HUDEP-2 (cell line): ENCODE results near the gene LRIG1.

Experiments used
- DNase-seq, 76 experiments: peaks; one replicate each; lab custom pipeline; 2025; ENCODE audit not compliant: unreplicated experiment in 76 of 76; lab: John Stamatoyannopoulos, UW

The LRIG1 gene

DNA sequence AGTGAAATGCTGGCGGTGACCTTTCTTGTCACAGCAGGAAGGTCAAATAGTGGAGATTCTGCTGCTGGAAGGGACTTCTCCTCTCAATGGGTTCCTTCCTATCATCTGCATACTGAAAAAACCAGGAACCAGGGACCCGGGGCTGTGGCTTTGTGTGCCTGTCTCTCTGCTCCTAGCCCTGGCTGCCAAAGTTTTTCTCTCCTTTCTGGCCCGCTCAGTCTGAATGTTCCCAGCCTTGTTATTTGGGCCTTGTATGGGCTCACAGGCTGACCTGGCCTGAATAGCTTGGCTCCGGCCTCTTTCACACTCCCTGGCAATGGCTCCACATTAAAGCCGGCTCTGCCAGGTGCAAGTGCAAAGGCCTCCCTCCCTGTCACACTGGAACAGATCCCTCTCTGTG, 94.7 kb downstream of the LRIG1 start:
- no peak for DNase-seq

DNA sequence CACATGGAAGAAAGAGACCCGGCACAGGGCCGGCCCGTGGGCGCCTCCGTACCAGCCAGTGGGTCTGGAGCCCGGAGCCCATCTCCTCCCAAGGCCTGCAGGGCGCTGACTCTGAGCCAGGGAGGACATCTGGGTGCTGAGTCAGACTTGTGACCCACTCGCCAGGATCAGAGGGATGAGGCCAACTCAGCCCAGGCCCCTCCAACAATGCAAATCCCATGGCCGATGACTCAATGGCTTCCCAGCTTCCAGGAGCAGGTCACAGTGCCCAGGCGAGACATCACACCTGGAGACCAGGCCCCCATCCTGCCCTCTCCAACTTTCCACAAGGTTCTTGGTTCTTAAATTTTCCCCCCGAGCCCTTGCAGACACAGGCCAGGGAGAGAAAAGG, 95.1 kb downstream of the LRIG1 start:
- no peak for DNase-seq

DNA sequence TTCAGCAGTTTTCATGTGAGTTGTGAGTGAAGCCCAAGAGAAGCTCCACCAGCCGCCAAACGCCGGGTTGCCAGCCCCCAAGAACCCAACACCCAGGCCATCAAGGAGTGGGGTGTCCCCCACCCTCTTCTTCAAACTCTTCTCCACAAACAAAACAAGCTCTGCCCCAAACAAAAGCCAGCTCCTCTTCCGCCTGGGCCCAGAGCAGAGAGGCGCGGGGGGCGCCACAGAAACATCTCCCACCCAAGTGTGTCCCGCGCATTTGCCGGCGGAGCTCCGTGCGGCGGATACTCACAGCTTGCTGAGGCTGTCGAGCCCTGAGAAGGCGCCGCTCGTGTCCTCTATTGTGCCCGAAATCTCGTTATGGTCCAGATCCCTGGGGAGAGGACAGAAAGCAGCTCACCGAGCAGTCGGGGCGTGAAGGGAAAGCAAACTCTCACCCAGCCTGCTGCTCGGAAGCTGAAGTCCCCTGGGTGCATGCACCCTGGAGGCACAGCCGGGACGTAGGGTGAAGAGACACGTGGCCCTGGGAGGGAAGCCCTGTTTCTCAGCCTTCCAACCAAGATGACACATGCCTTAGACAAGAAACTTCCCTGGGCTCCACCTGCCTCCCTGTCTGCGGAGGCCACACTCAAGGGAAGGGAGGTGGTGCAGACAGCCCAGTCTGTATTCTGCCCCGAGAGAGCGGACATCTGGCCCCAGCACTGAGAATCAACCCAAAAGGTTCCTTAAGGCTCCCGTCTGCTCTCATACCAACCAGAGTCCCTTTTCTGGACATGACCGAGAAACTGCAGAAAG, 95.7 kb downstream of the LRIG1 start:
- no peak for DNase-seq

DNA sequence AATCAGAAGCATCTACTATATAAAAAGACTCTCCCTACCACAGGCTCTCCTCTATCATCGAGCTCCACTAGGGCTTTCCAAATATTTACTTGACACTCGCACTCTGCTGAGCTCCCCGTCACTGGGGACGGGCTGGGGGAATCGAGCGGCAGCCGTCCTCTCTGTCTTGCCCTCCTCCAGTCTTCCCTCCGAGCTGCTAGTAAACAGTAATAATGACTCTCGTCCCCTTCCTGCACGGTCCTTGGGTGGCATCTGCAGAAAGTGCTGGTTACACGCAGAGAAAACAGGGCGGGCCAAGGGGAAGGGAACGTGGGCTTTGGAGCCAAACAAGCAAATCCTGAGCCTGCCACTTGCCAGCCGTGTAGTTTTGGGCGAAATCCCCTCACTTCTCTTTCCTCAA, 96.6 kb downstream of the LRIG1 start:
- no peak for DNase-seq

DNA sequence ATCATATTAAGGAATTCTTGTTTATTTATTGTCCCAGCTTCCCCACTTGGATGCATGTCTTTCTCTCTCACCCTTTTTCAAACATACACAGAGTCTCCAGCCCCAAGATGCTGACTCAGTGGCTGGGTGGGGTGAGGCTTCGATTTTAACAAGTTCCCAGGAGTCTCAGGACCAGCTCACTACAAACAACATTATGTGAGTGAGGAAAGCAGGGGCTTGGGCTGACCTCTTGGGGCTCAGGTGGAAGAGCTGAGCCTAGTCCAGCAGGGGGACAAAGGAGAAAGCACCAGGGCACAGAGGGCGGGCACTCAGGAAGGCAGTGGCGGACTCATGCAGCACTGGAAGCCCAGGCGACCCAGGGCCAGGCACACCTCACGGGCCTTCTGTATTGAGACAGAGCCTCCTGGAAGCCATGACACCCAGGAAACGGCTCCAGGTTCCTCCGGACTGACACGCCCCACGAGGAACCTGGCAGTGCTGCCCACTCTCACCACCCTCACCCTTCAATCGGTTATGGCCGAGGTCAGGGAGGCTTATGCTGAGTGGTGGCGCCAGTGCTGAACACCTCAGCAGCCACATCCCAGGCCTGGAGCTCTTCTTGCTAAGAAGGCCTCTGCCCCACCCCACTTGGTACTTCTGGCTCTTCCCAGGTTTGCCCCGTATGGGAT, 97.4 kb downstream of the LRIG1 start:
- DNase-seq = no peak

DNA sequence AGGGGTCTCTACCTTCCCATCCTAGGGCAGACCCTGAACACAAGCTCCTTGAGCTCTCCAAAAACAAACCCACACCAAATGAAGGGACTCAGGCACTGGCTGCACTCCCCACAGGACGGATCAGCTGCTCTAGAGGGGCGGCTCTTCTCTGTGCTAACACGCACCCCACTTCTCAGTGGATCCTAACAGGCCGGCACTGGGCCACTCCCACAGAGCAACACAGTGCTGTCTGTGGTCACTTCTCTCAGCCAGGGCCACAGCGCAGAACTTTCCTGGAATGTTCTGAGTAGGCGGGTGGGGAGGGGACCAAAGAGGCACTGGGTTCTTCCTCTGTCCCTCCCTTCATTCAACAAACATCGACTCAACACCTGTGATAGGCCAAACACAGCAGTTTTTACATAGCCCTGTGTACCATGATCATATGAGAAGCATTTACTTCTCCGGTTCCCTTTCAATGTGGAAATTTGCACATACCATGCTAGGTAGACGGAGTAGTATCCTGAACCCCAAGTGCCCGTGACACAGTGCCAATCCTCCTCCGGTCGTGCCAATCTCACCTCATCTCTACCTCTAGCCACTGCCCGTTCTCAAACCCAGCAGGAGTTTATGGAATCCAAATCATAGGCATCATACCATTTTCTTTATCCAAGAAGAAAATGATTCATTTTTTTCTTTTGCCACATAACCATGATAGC, 98.1 kb downstream of the LRIG1 start:
- DNase-seq = no peak

DNA sequence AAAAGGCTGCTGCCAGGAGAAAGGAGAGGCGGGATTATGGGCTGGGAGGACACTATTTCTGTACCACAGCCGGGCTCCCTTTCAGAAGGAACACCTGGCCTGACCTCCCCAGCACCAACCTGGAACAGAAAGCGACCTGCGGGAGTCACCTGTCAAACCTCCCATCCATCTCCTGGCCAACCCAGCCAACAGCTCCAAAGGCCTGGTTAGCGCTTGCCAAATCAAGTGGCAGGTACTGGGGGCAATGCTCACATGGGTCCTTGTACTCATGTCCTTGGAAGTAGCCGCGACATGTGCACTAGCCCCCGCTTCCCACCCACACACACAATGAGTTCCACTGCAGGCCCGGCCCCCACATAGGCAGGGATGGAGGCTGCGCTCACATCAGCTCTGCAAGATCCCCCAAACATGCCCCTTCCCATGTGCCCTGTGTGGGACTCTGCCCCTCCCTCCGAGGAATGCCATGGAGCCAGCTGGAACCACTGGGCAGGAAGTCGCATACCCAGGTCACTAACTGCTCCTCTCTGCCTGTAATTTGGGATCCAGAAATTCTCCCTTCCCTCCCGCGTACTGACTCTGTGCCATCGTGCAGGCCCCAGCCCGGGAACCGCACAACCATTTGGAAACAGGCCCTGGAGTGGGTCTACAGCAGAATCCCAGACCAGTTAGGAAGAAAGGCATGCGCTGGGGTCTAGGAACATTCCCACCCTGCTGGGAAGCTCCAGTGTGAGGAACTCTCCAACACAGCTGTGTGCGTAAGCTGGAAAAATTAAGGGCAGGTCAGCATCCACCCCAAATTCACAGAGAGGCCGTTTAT, 98.9 kb downstream of the LRIG1 start:
- no peak for DNase-seq

DNA sequence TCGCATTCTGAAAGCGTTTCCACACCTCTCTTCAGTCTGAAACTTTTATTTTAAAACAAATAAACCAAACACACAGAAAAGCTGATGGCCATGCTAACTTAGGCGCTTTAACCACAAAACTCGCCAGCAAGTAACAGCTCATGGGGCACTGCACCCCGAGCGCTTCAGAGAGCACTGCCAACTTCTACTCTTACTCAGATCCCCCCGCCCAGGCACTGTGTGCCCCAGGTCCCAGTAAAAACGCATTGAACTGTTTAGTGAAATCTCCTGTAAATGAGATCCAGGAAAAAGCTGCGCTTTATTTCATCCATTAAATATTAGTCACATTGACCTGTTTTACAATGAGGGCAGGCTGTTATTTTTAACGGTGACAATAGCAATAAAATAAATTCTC, 99.7 kb downstream of the LRIG1 start:
- no peak for DNase-seq

DNA sequence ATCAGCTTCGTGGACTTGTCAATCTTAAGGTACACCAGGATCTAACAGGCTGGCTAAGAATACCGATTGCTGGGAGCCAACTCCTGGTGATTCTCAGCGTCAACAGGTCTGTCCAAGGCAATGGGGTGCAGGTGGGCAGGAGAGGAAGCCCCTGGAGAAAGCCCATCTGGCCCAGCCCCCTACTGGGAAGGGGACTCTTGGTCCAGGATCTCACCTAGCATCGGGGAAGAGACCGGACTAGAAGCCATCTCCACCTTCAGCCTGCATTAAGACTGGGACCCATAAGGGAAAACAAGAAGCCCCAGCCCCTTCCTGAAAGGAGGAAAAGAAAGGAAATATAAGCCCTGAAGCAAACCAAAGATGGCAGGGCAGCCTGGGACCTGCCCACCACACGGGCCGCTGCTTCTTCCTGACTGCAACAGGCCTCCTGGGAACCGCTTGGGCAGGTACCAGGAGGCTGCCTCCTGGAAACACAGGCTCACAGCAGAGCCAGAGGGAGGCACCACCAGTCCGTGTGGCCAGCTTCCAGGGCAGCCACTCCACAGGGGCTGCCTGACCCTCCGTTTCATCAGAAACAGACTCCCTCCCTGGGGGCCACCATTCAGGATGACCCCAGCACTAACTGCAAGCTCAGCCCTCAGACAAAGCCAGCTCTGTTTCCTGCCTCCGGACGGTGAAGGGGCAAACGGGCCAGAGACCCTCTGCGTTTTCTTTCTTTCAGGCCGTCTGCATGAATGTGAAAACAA, 100.2 kb downstream of the LRIG1 start:
- DNase-seq = no peak

DNA sequence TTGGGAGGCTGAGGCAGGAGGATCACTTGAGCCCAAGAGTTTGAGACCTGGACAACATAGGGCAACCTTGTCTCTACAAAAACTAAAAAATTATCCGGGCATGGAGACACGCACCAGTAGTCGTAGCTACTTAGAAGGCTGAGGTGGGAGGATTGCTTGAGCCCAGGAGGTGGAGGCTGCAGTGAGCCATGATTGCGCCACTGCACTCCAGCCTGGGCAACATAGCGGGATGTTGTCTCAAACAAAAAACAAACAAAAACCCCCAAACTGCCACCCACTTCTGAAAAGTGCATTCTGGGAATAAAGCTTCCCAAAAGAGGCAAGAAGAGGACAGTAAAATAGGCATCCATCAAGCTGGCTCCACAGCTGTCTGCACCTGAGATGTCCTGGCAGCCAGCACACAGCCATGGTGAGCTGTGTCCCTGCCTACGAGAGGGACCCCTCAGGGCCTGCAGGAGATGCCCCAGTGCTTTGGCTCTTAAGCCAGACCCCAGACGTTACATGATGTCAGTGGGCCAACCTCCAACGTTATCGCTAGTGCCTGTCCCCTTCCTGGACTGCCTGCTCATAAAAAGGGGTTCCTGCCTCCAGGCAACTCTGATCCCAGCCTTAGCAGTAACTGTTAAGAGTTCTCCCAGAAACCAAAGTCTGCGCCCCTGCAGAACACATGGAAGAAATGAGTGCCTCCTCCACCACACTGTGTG, 101.1 kb downstream of the LRIG1 start:
- DNase-seq = no peak

DNA sequence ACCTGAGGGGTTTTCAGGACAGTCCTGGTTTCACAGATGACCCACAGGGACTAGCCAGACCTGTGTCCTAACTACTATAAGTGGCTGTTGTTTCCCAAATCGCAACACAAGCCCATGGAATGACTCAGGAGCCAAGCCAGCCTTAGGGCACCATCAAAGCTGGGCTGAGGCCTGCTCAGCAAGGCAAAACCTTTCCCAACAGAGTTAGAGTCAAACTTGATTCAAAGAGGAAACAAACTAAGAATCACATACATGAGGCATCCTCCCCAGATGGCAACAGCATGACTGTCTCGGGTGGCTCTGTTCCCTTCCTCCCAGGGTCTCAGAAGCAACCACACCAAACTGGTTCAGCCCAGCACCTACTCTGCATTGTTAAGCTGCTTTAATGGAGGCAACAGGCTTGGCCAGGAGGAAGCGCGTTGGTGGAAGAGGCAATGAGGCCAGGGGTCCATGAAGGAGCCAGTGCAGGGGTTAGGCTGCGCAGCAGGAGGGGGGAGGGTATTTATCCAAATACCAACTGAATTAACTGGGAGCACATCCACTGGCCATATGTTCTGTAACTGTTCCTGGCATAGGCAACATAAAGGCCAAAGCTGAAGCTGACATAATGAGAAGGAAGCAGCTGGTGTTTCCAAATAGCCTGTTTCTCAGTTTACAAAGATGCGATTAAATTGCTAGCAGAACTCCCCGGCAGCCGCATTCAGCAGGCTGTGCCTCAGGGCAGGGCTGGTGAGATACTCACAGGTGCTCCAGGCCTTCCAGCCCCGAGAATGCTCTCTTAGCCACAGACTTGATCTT, 102.4 kb downstream of the LRIG1 start:
- no peak for DNase-seq

DNA sequence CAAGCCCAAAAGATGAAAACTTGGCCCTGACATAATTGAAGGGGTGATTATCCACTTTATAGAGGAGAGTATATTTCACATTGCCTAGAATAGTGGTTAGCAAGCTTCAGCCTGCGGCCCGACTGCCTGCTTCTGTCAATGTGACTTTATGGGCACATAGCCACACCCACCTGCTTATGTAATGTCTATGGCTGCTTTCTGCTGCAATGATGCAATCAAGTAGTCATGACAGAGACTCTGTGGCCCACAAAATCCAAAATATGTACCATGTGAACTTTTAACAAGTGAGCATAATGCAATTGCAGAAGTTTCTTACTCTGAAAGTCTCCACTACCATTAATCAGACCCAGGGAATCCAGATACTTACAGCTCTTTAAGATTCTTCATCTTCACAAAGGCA, 103.1 kb downstream of the LRIG1 start:
- no peak for DNase-seq

DNA sequence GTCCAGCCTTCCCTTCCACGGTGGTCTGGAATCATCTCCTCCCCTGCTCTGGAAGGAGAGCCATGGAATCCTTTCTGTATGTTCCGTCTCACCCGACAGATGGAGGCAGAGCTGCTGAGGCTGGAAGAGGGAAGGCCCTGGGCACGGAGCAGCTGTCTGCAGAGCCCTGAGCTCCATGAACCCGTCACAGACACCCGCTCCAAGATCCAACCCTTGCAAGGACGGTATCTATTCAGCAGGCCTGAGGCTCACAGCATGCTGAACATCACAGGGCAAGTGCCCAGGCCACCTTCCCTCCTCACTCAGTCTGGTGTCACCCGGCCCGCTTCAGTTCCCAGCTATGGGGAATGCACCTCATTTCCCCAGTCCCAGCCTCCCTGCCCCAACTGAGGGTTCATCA, 103.9 kb downstream of the LRIG1 start:
- DNase-seq = no peak

DNA sequence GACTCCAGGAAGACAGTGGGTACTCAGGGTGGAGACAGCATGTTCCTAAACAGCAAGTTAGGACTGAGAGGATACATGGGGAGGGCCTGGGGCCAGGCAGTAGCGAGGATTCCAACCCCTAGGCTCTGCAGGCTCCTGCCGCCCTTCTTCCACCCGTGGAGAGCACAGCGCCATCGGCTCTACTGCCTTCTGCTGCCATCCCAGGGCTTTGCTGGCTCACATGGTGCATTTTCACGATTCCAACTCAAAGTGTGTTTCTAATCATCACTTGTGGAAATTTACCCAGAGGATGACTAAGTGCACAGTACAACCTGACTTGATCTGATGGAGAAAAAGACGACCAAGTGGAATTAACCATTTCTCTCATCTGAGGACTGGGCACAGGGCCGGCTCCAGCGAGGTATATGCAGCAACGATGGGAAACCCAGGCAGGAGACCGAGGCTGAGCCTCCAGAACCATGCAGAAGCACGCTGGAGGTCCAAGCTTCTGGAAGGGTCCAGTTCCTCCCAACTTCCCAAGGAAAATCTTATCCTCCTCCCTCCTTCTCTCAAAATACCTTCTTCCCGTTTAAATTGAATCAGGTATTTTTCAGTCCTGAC, 104.6 kb downstream of the LRIG1 start:
- no peak for DNase-seq

DNA sequence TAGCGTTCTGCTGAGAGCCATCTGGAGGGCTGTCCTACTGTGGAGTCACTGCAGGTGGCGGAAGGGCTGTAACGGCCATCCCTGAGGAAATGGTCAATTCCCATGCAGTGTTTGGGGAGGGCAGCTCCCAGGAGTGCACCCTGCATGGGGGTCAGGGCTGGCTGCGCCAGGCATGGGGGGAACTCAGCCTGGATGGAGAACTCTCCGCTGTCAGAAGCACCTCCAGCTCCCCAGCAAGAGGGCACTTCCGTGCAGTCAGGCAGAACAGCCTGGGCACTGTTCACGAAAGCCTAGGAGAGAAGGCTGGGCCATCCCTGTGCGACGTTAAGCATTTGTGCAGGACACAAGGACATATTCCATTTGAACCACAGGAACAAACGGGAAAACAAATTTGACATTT, 105.2 kb downstream of the LRIG1 start:
- DNase-seq = no peak

DNA sequence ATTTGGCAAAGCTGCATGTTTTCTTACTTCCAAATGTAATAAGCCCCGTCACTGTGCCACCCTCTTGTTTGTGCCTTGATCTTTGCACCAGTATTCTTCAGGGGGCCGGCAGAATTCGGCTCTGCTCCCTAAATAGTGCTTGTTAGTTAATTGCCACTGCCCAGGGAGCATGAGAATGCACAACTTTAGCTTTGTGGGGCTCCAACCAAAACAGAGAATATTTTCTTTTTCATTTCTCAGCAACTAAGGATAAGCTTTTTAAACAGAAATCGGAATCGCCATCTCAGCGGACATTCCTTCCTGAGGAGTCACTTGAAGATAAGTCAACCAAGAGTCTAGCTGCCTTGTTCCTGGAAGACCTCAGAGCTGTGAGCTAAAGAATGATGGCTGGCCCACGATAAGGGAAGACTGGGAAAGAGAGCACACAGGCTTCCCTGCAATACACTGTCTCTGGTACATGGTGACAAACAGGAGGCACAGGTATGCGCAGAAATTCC, 106.0 kb downstream of the LRIG1 start:
- DNase-seq = no peak

DNA sequence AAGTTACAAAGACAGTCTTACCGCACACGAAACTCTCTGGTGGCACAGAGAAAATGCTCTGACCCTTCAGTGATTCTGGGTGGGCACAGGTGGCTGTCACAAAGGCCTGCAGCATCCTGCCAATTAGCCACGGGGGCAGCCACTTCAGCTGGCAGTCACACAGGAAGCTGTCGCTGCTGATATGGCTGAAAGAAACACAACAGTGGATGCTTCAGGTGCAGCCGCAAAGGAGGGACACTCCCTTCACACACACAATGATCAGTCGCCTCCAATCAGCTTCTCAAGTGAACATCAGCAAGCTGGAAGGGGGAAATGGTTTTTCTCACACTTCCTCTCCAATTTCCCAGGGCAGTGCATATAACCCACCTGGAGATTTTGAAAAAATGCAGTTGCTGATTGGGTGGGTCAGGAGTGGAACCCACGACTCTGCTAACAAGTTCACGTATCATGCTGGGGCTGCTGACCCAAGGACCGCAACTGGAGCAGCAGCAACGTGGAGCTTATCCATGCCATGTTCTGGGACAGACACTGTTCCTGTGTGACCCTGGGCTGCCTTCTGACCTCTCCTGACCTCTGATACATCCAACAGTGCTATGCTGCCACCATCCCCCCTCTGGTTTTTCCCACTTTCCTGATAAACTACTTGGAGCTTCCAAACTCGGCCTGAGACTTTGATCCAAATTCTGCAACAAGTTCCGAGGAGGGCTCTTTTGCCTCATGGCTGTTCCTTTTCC, 106.6 kb downstream of the LRIG1 start:
- DNase-seq = no peak
